Pons (tissue), 1 donor: ENCODE measurements around the gene TMEM39B.
A peak's percentile ranks its signal among the peaks of the same experiment; 100 is the strongest.
"Not testable (repeated sequence)": the region's sequence is repeated elsewhere in the genome, so short reads cannot be mapped to it uniquely, and the experiment has no call there.

Experiments used
- DNase-seq: peaks from one replicate; pipeline ENCODE4 v3.0.0-alpha.2; 2016; ENCODE audit warnings: low spot score

TMEM39B gene

DNA sequence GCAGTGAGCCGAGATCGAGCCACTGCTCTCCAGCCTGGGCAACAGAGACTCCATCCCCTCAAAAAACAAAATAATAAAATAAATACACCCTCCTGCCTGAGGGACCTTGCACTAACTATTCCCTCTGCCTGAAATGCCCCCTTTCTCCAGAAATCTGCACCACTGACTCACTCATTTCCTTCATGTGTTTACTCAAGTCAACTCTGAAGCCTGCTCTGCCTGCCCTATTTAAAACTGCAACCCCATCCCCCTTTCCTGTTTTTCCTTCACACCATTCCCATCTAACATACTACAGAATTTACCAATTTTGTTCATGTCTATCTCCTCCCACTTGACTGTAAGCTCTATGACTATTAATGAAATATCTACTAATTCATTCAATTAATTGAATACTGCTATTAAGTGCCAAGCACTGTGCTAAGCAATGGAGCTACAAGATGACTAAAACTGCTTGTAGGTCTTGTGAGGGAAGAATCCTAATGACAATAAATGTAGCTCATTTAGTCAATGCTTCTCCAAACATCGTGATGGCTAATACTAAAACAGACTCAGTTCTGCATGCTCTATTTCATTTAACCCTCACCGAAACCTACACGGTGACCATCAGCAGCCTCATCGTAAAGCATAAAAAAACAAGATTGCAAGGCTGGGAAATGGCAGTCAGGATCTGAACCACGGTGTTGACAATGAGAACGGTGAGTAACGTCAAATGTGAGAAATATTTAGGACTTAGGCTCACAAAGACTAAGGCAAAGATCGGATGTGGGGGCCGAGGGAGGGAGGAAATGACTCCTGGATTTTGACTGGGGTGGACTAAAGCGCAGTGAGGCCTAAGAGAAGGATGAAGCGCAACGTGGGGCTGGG lies 749 bp upstream of the TMEM39B start:
- peak; percentile 60 for DNase-seq

- no peak for DNase-seq
Observed at GRCh38 chr1:32073299-32074229, 825 bp downstream of the TMEM39B start.

DNA sequence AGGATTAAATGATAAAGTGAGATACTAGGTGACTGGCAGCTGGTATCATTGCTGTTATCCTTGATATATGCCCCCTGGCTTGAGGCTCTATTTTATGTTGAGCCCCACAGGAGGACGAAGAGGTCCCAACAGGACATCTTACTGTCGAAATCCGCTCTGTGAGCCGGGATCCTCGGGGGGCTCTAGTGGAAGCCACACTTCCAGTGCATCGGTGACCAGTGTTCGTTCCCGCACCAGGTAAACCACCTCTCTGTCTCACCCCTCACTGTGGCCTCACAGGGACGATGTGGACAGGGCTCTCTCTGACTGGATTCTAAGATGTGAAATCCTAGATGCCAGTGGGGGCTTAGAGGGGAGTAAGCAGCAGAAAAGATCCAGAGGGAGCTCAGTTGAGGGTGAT lies 2.1 kb downstream of the TMEM39B start:
- no peak for DNase-seq

DNA sequence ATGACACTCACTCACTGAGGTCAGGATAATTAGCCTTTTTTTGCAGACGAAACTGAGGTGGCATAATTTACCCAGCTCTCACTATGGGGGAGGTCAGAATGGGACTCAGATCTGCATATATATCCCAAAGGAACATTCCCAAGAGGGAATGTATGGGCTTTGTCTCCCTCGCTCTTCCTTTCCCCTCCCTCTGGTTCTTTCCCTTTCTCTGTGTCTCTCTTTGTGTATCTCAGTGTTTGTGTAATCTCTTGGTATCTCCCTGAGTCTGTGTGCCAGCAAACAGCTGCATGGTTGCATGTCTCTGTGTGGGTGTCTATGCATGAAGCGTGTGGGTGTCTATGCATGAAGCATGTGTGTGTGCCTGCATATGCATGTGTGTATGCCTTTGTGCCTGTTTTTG lies 4.7 kb downstream of the TMEM39B start:
- DNase-seq, result peak; percentile 78

GRCh38 chr1:32082022-32082421 lies 9.3 kb downstream of the TMEM39B start:
- no peak for DNase-seq

DNA sequence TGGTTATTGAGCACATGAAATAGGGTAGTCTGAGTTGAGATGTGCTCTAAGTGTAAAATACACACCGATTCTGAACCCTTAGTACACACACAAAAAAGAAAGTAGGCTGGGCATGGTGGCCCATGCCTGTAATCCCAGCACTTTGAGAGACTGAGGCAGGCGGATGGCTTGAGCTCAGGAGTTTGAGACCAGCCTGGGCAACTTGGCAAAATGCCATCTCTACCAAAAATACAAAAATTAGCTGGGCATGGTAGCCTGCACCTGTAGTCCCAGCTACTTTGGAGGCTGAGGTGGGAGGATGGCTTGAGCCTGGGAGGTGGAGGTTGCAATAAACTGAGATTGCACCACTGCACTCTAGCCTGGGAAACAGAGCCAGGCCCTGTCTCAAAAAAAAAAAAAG lies 13.6 kb downstream of the TMEM39B start:
- not testable (repeated sequence) for DNase-seq

DNA sequence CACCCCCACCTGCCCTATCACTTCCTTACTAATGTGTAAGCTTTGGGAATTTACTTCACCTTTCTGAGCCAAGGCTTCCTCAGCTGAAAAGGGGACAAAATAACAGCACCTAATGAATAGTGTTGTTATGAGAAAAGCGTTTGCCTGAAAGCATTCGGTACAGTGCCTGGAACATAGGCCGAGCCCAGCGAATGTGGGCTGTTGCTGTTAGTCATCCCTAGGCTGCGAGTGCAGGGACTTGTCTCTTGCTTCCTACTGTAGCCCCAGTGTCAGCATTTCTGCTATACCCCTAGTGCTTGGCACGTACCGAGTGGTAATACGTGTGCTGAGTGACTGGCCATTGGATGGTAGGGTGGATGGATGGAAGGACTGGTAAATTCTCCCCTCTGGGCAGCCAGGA lies 18.4 kb downstream of the TMEM39B start:
- no peak for DNase-seq

GRCh38 chr1:32091591-32091990 lies 18.9 kb downstream of the TMEM39B start:
- no peak for DNase-seq

- DNase-seq, result no peak
Observed at GRCh38 chr1:32094746-32095521, 22.2 kb downstream of the TMEM39B start.

- no peak for DNase-seq
Observed at GRCh38 chr1:32099426-32099825, 26.7 kb downstream of the TMEM39B start.

- no peak for DNase-seq
Observed at GRCh38 chr1:32100359-32100758, 27.6 kb downstream of the TMEM39B start.

DNA sequence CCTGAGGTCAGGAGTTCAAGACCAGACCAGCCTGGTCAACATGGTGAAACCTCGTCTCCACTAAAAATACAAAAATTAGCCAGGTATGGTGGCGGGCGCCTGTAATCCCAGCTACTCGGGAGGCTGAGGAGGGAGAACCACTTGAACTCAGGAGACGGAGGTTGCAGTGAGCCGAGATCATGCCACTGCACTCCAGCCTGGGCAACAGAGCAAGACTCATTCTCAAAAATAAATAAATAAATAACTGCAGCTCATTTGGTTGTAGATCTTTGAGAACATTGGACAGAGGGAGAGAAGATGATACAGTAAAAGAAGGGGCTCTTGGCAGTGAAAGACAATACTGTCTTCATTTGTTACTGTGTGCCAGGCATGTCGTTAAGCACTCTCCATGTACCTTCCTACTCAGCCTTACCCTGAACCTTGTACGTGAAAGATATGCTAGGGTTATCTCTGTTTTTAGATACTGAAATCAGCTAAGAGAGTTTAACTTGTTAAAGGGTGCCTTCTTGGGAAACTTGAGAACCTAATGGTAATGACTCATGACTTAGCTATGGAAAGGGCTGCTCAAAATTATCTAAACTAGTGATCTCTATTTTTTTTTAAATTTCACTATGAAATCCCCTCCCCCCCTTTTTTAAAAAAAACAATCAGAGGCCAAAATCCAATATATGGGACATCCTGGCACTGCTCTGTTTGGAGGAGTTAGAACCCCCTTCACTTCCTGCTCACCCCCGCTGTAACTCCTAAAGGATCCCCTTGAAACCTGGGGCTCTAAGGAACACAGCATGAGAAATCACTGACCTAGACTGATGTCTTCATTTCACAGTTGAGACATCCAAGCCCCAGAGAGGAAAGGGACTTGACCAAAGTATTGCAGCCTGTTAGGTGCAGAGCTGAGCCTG lies 28.3 kb downstream of the TMEM39B start:
- DNase-seq, result no peak

DNA sequence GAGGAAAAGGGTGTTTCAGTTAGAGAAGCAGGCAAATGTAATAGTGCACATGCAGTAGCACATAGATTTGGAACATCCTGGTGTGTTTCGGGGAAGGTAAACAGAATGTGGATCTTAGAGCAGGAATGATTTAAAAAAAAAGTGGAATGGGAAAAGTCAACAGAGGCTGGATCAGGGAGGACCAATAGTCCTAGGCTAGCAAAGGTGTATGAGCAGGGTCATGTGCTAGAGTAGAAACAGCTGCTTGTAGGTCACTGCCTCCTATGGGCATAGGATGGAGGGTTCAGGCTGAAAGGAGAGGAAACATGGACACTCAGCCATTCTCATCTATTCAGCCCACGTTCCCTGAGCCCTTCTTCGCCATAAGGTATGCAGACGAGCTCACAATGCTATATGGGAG lies 31.4 kb downstream of the TMEM39B start:
- no peak for DNase-seq

DNA sequence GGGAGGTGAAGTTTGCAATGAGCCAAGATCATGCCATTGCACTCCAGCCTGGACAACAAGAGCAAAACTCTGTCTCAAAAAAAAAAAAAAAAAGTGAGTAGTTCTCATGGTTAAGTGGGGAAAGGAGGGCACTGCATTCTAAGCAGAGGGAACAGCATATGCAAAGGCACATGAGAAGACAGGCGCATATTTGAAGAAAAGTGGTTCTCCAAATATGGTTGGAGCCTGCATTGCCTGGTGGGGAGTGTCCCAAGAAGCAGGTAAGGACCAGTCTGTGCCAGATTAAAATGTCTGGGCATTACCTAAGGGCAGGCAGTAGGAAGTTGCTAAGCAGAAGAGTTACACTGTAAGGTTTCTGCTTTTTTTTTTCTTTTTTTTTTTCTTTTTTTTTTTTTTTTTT lies 32.6 kb downstream of the TMEM39B start:
- DNase-seq, result no peak

- no peak for DNase-seq
Observed at GRCh38 chr1:32106663-32107275, 34.0 kb downstream of the TMEM39B start.

DNA sequence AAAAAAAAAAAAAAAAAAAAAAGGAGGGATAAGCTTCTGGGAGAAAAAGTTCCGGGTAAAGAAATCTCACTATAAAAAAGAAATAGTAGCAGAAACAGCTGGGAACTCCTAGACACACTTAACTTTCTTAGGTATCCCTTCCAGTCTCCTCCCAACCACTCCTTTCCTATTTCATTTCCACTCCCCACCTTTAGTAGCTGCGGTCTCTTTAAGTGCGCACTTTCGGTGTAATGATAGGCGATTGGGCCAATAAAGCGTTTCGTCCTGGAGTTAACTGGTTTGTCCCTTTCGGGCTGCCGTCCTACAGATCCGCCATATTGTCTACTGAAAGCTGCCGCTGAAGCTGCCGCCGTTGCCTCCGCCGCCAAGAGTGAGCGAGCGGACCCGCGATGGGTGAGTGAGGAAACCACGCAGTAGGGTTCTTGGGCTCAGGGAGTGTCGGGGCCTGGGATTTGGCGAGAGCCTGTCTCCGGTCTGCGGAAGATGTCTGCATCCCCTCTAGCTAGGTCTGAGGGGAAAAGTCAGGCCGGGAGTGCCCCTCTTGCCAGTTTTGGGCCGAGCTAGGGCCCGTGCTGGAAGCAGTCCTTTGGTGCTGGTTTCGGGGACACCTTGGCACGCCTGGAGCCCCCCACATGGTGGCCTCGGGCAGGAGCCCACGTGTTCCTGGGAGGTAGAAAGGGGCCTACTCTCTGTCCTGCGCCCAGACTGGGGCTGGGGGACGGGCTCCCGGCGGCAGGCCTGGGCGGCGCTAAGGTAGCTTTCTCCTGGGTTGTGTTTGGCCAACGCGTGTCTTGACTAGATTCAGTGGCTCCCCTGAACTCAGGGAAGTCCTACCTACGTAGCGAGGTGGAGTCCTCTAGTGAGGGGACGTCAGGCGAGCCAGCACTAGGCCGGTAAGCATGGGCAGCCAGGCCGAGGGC lies 35.3 kb downstream of the TMEM39B start, which contains the start of gene KPNA6:
TSS of gene KPNA6 (plus strand) at position 315 of the 920 bp plus-strand sequence. CDS start at position 390, 75 bp downstream.
- DNase-seq, result peak; percentile 93

DNA sequence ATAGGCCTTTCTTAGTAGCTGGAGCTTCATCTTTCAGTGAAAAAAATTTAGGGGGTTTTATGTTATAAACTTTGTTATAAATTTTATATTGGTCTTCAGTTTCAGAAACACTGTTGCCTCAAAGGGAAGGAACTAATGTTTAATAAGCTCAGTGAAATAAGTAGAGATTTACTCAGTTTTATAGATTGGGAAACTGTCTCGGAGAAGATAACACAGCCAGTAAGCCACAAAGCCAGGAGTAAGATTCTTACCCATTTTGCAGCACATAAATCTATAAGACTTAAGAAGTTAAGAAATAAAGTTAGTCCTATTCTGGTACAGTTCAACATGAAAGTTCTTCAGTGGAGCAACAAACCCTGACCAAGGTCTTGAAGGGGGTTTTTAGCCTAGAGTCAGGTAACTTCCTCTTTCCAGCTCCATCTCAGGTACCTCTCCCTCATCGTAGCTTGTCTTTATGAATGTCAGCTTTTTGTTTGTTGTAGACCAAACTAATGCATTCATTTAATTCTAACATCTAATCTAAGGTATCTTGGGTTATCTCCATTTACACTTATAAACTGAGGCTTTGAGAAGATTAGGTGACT lies 38.4 kb downstream of the TMEM39B start:
- DNase-seq, result no peak

DNA sequence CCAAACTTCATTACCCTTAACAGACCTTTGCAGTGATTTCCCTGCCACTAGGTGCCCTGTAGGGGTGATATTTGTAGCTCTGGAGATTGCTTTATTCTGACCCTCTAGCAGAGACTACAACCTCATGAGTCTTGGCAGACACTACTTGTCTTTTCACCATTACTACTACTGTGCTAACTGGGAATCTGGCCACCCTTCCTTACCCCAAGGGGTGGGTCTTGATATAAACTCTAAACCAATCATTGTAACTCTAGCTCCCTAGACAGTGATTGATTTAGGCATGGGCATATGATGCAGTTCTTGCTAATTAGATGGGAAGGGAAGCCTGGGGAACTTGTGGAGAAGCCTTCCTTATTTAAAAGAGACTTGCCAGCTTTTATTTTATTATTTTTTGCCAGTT lies 39.0 kb downstream of the TMEM39B start:
- no peak for DNase-seq

GRCh38 chr1:32112806-32113375 lies 40.2 kb downstream of the TMEM39B start:
- DNase-seq, result no peak
